NCI-H2227 (cell line): ENCODE data around the gene ARHGAP42.

Experiments used
- DNase-seq: peaks from one replicate; lab custom pipeline; 2025; ENCODE audit not compliant: unreplicated experiment; lab: John Stamatoyannopoulos, UW

Gene ARHGAP42

DNA sequence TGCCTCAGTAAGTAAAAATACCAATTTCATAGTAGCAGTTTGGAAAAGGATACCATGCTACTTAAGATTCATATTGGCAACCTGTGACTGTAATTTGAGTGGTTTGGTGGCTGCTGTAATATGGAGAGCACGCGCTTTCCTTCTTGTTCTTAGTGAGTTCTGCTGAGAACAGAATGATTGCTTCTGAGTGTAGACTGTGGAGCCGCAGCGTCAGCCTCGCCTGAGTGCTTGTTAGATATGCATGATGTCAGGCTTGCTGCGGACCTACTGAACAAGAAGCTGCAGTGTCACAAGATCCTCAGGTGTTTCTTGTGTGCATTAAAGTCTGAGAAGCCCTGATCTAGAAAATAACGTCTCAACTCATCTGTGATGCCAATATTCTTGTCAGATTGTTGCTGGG, 143.2 kb downstream of the ARHGAP42 start:
- DNase-seq = no peak

GRCh38 chr11:100830978-100831732, 144.1 kb downstream of the ARHGAP42 start:
- no peak for DNase-seq

DNA sequence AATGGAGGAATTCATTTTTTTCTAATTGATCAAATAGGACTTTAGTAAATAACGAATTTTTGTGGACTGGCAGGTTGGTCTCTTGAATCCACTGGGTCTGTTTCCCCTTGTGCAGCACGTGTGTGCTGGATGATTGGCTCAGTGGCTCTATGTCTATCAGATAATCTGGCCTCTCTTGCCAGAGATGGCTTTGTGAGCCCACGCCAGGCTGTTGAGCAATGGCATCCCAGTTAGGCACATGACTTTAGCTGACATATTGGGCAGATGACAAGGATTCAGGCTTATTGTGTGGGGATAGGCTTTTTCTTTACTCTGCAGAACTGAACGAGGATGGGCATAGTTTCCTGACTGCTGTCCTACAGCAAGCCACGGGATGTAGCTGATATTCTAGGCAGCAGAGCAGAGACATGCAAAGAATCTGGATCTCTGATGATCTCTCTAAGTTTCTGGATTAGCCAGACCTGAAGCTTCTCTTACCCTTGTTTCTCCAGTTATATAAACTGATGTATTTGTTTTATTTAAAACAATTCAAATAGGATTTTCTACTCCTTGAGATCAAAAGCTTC, 144.9 kb downstream of the ARHGAP42 start:
- DNase-seq = no peak

DNA sequence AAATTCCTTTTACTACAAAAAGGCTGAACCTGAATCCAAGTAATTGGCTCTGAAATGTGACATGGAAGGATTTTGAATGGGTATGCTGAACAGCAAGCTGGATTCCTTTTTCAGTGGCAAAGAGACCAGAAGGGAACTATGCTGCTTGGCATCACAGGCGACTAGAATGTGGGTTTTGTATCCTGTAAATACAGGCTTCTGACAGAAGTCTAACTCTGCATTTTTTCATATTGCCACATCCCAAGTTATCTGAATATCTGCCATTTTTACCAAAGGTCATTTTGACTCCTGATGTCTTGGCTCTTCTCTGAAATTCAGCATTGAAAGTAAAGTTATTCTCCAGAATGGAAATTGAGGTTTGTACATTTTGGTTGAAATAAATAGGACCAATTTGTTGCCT, 145.7 kb downstream of the ARHGAP42 start:
- DNase-seq = no peak

DNA sequence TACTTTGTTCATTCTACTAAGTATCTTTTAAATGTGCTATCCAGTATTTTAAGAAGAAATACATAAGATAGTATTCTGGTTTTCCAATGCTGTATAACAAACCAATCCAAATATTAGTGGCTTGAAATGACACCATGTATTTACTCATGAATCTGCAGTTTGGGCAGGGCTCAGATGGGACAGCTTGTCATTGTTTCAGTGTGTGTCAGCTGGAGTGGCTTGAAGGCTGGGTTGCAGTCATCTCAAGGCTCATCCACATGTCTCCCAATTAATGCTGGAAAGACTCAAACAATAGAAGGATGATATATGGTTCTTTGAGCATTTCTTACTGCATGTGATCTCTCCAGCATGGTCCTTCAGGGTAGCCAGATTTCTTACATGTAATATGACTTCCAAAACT, 146.2 kb downstream of the ARHGAP42 start:
- DNase-seq = no peak

DNA sequence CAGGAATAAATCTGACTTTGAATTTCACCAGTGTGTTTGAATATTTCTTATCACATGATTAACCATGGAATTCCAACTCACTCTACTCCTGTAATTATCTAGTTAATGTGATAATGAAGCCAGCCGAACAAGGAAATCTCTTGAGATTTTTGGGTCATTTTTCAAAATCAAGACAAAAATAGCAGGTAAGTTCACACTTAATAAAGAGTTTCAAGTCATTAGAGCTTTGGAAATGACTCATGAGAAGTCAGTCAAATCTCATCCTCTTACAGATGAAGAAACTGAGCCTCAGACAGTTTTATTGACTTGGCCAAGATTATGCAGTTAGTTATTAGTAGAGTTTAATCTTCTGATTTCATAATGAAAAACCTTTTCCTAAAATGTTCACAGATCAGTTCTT, 148.8 kb downstream of the ARHGAP42 start:
- no peak for DNase-seq

DNA sequence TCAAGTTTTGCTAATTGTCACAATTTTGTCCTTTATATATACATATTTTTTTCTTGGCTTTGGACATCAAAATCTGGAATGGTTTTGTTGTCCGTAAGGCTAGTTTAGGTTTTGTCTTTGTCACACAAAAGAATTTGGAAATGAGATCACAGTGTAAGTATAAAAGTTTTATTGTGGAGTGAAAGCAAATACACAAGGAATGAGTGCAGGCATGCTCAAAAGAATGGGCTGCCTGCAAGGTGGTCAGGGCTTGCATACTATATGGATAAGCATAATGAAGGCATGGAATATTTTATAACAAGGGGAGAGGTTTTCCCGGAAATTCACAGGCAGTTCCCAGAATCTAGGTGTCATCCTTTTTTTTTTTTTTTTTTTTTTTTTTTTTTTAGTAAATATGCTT, 150.2 kb downstream of the ARHGAP42 start:
- no peak for DNase-seq

DNA sequence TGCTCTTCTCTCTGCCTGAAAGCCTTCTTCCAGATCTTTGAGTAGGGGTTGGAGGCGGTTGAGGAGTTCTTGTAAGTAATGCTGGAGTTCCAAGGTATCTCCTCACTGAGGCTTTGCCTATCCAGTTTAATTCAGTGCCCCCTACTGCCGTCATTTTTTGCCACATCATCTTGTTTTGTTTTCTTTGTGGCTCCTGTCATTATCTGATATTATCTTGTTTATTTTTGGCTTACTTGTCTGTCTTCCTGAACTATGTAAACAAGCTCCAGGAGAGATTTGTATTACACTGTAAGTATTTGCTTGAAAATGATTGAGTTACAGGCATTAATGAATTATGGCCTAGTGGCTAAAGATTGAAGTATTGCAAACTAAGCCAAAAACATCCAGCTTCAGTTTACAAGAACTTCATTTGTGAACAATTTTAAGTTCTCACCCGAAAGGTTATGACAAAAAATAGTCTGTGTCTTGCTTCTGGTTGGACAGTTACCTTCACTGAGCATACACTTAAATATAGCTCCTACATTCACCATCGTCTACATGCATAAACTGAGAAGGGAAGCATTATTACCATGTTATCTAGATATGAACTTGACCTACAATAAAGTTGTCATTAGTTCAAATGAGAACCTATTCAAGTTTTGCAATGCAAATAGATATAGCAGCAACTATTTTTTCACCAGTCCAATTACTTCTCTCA, 154.8 kb downstream of the ARHGAP42 start:
- DNase-seq = no peak

DNA sequence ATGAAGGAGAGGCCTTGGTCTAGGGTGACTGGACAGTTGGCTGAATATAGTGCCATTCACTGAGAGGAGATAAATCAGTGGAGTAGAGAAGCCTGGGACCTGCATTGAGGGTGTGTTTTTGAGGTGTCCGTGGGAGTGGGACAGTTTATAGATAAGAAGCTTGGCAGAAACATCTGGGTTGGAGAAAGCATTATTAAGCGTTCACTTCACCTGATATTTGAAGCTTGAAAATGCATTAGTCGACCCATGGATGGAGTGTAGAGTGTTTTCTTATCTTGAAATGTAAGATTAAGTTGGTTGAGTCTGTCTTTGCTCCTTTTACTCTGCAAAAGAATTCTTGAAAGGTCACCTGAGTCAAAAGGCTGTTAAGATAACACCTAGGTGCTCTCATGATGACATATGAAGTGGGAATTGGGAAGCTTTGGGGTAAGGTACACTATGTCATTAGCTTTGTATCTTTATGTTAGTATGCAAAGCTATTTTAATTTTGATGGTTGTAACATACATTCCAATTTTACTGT, 160.7 kb downstream of the ARHGAP42 start:
- DNase-seq = no peak

GRCh38 chr11:100849009-100849900, 162.2 kb downstream of the ARHGAP42 start:
- DNase-seq = no peak

DNA sequence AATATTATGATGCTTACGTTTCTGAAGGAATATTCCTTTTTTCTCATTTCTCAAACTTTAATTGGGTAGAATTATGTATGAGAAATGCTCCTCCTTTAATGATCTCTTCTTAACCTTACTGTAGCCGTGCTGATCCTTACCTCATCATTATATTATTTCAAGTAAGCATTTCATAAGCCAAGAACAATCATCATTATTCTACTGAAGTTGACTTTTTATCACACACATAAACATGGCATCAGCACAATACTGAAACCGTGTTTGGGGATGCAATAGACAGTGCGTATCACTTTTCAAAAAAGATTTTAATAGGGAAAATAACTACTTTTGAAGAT, 162.8 kb downstream of the ARHGAP42 start:
- no peak for DNase-seq

GRCh38 chr11:100851147-100851546, 164.1 kb downstream of the ARHGAP42 start:
- DNase-seq = no peak

GRCh38 chr11:100851584-100852152, 164.6 kb downstream of the ARHGAP42 start:
- no peak for DNase-seq

- no peak for DNase-seq
Measured at GRCh38 chr11:100855466-100856067, 168.5 kb downstream of the ARHGAP42 start.

- DNase-seq = no peak
Measured at GRCh38 chr11:100857236-100858005, 170.3 kb downstream of the ARHGAP42 start.

DNA sequence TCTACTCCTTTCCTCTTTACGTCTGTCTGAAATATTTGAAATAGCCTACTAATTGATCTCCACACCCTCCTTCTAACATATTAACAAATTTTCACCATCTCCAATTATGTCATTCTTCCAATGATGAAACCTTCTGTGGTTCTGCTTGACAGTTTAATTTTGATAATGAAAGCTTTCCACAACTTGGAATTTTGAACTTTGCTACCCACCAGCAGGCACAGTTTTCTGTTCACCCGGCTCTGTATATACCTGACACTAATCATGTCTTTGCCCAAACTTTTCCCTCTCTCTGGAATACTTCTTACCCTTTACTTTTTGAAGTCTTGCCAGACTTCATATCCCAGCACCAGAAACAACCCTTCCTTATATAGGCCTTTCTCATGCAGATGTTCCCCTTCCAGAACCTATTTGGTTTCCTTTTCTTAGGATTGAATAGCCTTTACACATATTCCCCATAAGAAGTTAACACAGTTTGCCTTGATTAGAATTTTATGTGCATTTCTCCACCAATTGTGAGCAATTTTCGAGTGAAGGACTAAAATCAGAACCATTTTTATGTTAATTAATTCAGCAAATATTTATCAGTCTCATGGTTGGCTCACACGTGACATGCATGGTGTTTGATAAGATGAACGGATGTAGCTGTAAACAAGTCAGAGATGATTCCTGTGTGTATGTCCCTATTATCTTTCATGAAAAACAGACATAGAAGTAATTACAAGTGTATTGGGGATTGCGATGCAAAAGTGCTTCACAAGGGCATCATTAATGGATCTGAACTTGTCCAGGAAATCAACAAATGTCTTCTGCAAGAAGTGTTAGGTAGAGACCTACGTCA, 173.4 kb downstream of the ARHGAP42 start:
- DNase-seq = no peak

GRCh38 chr11:100861212-100861611, 174.1 kb downstream of the ARHGAP42 start:
- DNase-seq = no peak

DNA sequence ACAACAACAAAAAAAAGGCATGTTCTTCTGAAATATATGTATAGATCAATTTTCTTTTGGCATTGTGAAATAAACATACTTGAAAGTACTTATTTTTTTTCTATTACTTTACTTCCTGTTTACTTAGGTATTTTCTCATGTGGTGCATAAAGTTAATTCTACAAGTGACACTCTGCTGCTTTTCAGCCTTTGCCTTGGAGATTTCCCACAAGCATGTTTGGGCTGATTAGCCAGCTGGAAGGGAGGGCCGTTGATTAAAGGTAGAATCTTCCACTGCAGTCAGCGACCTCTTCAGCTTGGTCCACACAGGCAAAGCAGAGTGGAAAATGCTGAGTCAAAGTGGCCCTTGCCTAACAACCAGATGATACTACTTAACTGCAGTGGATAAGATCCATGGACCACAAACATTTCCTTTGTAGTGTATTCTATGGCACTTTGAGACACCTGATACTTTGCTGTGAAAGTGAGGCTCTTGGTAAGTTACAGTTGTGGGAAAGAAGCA, 176.0 kb downstream of the ARHGAP42 start:
- DNase-seq = no peak
